Gastroesophageal sphincter (tissue), 3 donors: Measurements from ENCODE around the gene SAMD5.

Experiments
- CTCF ChIP-seq, 4 experiments: fragments of 200-600 bp in 2 of 4; fragments of 450-650 bp in 2 of 4; sonication (generic) in 1 of 4; IDR thresholded peaks; one replicate each; pipeline ENCODE4 v1.5.1; 2017 to 2019; ENCODE audit warnings: antibody characterized with exemption in 4 of 4, mild to moderate bottlenecking in 2 of 4, moderate library complexity in 2 of 4
- EP300 ChIP-seq: sonication (generic); formaldehyde crosslinking; IDR thresholded peaks from one replicate; pipeline ENCODE4 v1.6.1; 2017; ENCODE audit warnings: antibody characterized with exemption, mild to moderate bottlenecking
- POLR2A ChIP-seq, 2 donors: fragments of 450-650 bp; IDR thresholded peaks; one replicate each; pipeline ENCODE4 v1.6.1; 2017; ENCODE audit warnings: antibody characterized with exemption in 2 of 2, mild to moderate bottlenecking in 2 of 2, moderate library complexity in 1 of 2

GRCh38 chr6:147546501-147547368, 38.2 kb downstream of the SAMD5 start:
- TF ChIP-seq CTCF (IDR thresholded peaks at IDR 0.05) = no peak
- no peak for TF ChIP-seq POLR2A (IDR thresholded peaks at IDR 0.05)
- TF ChIP-seq EP300 = no peak
